ENCODE data around the gene ZGRF1.
"Not testable (repeated sequence)": the region's sequence is repeated elsewhere in the genome, so short reads cannot be mapped to it uniquely, and the experiment has no call there.

The ZGRF1 gene

DNA sequence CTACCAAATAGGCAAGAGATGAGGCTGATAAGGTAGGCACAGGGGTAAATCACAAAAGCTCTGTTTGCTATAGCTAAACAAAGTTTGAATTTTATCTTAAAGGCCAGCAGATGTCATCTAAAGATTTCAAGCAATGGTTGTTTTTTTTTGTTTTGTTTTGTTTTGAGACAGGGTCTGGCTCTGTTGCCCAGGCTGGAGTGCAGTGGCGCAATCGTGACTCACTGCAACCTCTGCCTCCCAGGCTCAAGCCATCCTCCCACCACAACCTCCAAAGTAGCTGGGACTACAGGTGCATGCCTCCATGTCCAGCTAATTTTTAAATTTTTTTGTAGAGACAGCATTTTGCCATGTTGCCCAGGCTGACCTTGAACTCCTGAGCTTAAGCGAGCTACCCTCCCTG lies 77.7 kb downstream of the ZGRF1 start:
- in situ Hi-C loops (cut with MboI; ENCODE audit: low sequenced_read_pairs): no loop called here

DNA sequence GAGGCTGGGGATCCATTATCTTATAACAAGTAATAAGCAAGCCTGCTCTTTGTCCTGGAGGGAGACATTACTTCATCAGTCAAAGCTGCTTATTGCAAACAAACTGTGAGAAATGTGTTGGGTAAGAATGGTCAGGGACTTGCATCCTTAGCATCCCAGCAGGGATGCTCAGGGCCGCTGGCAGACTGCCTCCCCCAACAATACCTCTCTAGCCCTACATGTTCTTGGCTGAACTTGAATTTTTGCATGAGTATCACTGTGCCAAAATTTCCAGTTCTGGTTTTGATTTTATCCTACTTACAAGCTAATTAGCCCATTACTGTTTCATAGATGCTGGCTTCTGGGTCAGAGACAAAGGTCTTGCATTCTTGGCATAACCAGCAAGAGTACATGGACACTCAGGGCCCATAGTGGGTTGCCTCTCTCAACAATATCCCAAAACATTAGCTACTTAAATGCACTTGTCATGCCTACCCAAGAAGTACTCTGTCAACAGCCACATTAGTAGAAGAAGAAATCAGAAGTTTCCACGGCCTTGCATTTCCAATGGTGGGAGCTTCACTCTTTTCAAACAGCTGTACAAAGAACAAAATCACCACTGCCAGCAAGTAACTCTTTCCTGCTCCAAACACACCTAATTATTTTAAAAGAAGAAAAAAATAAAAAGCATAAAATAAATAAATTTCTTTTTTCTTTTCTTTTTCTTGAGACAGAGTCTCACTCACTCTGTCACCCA lies 78.9 kb downstream of the ZGRF1 start:
- in situ Hi-C loops (cut with MboI; ENCODE audit: low sequenced_read_pairs): no loop called here

DNA sequence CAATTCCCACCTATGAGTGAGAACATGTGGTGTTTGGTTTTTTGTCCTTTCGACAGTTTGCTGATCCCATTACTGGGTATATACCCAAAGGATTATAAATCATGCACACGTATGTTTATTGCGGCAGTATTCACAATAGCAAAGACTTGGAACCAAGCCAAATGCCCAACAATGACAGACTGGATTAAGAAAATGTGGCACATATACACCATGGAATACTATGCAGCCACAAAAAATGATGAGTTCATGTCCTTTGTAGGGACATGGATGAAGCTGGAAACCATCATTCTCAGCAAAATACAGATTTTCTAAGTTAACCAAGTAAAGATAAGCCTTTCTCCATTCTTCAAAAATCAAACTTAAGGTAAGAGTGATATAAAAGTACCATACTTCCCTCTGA lies 82.4 kb downstream of the ZGRF1 start:
- in situ Hi-C loops (cut with MboI; ENCODE audit: low sequenced_read_pairs): not testable (repeated sequence)

DNA sequence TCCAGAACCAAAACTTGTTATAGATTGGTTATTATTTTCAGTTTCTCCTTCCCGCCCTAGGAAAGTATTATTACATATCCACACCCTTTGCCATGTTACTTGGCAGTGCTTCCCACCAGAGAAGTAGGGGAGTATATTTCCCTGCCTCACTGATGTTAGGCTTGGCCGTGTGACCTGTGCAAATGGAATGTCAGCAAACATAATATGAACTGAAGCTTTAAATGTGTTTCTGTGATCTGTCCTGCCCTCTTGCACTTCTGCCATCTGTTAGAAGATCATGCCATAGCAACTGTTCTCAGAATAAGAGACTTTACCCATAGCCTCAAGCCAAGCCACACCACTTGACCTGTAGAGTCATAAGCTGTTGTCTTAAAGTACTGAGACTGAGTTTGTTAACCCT lies 84.0 kb downstream of the ZGRF1 start:
- in situ Hi-C loops (cut with MboI; ENCODE audit: low sequenced_read_pairs): no loop called here

DNA sequence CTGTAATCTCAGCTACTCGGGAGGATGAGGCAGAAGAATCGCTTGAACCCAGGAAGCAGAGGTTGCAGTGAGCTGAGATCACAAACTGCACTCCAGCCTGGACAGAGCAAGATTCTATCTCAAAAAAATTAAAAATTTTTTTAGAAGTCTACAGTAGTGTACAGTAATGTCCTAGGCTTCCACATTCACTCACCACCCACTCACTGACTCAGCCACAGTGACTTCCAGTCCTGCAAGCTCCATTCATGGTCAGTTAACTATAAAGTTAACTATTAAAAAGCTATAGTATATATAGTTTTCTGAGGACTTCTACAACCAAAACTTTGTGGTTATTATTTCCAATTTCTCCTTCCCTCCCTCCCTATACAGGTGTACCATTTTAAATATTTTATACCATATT lies 86.0 kb downstream of the ZGRF1 start:
- in situ Hi-C loops (cut with MboI; ENCODE audit: low sequenced_read_pairs): no loop called here

DNA sequence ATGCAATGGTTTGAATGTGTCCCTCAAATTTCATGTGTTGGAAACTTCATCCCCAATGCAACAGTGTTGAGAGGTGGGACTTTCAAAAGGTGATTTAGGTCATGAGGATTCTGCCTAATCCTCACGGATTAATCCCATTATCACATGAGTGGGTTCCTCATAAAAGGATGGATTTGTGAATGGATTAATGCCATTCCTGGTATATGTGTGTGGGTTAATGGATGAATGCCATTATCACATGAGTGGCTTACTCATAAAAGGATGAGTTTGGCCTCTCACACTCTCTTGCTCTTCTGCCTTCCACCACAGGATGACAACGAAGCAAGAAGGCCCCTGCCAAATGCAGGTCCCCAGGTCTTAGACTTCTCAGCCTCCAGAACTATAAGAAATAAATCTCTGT lies 90.2 kb downstream of the ZGRF1 start:
- in situ Hi-C loops (cut with MboI; ENCODE audit: low sequenced_read_pairs): no loop called here

DNA sequence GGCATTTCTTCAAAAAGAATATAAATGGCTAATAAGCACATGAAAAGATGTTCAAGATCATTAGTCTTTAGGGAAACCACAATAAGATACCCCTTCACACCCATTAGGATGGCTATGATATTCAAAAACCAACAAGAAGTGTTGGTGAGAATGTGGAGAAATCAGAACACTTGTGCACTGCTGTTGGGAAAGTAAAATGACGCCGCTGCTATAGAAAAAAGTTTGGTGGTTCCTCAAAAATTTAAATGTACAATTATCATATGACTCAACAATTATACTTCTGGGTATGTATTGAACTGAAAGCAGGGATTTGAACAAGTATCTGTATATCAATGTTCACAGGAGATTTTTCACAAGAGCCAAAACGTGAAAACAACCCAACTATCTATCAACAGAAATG lies 91.4 kb downstream of the ZGRF1 start:
- in situ Hi-C loops (cut with MboI; ENCODE audit: low sequenced_read_pairs): no loop called here

DNA sequence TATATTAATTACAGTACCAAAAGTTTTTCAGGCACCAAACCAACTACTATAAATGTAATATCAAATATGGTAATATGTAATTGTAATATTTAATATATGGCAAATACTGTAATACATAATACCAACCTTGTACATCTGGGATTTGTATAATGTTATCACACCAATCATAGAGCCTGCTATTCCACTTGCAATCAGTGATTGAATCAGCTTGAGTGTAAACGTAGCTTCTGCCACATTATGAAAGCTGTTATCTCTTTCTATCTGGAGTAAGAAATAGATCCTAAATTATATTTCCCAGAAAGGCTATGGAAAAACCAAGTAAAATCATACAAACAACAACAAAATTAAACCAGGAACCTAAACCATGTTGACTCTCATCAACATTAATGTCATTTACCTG lies 96.0 kb downstream of the ZGRF1 start:
- in situ Hi-C loops (cut with MboI; ENCODE audit: low sequenced_read_pairs): no loop called here

DNA sequence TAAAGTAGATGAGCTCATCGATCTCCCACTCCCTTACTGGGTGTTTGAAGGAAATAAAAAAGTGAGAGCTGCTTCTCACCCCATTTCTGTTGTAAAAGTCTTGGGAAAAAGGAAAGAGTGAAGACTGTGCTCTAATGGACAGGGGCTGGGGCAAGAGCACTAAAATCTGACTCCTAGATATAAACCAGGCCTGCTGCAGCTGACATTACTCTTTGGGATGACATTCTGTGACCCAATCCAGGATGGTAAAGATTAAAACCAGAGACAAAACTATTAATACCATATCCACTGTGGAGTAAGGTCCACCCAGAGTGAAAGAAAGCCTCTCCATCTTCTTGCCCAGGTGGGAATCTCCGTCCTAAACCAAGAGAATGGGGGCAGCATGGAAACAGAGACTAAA lies 100.6 kb downstream of the ZGRF1 start:
- in situ Hi-C loops (cut with MboI; ENCODE audit: low sequenced_read_pairs): no loop called here

DNA sequence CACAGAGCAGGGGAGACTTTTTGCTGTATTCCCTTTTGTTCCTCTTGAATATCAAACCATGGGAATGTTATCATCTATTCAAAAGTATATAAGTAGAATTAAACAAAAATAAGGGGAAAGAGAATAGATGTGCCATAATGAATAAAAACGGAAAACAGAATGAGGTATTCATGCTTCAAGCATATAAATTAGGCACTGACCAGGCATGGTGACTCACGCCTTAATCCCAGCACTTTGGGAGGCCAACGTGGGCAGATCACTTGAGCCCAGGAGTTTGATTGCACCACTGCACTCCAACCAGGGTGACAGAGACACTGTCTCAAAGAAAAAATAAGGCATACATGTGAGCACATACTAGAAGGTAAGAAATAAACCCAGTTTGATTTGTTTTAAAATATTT lies 104.4 kb downstream of the ZGRF1 start:
- in situ Hi-C loops (cut with MboI; ENCODE audit: low sequenced_read_pairs): no loop called here

DNA sequence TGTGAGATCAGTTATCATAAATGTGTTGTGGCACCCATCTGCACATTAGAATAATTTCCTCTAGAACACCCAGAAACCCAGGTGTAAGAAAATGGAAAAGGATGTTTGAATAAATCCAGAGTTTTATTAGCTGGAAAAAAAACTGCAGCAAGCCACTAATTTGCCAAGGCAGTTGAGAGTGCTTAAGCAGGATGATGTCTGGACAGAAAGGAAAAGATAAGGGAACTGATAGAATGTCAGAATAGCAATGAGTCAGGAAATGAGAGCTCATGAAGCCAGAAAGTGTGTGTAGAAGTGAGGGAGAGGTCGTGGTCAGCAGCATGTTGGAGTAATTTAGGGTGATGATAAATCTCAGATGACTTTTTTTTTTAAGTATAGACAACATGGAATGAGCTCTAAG lies 105.6 kb downstream of the ZGRF1 start:
- in situ Hi-C loops (cut with MboI; ENCODE audit: low sequenced_read_pairs): no loop called here

DNA sequence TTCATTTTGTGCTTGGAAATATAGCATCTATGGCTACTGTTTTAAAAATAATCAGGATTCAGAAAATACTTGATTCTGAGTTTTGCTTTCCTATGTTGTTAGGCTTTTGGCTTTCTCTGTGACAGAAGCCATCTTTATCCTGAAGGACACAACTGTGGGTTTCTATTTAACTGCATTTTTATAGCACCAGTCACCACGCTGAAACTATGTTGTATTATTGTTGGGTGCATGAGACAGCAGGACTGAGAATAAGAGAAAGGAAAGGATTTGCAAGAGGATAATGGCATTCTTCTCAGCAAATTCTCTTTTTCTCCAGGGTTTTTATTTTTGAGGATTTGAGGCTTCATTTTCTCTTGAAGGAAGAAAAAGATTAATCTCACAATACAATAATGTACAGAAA lies 110.6 kb downstream of the ZGRF1 start:
- in situ Hi-C loops (cut with MboI; ENCODE audit: low sequenced_read_pairs): no loop called here

DNA sequence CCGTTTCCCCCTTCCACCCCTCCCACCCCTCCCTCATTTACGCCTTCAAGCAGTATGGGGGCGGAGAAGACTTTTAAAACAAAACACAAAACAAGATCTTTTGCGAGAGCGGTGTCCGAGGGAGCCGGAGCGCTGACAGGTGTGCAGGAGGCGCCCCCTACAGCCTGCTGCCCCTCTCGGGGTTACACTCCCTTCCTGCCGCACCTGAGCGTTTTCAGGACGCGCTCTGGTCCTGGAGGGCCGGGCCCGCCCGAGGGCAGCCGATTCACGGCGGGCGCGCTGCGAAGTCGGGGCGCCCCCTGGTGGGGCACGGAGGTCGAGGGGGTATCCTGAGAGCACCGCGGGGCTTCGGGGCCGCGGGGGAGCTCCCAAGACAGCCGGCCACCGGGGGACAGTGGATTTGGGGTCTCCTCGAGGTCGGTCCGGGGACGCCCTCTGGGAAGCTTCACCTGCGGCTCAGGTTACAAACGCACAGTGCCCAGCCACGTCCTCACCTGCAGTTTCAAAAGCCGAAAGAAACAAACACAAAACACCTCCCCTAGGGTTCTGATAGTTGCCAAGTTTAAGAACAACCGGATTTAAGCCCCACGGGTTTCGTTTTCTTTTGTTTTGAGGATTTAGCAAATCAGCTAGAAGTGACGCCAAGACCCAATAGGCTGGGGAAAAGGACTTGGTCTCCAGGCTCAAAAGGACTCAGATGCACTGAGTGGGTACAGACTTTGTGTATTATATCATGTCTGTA lies 112.8 kb downstream of the ZGRF1 start:
- in situ Hi-C loops (cut with MboI; ENCODE audit: low sequenced_read_pairs): no loop called here

DNA sequence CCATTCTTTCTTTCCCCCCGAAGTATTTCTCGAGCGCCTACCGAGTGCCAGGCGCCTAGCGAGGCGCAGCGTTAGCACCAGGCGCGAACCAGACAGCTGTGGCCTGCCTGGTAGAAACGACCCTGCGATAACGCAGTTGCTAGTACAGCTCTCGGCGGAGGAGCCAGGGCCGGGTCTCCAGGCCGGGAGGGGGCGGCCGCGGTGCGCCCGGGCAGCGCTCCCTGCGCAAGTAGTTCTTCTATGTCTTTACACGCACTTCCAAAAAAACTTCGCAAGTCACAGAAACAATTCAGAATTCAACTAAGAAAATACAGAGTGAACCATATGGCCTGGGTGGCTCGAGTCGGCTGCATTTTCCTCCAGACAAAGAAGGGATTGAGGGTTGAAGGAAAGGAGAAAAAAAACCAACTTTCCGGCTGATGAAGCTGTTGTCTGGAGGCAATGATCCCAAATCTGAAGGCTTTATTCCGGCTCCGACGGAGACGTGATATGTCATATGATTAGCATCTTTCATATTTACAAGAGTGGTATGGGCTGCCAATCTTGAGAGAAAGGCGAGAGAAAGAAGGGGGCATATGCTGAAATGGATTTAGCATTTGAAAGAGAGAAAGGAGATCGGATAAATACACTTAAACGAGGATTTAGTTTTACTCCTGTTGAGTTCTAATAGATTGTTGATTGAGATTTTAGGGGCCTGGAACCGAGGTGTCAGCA lies 113.5 kb downstream of the ZGRF1 start:
- in situ Hi-C loops (cut with MboI; ENCODE audit: low sequenced_read_pairs): no loop called here

DNA sequence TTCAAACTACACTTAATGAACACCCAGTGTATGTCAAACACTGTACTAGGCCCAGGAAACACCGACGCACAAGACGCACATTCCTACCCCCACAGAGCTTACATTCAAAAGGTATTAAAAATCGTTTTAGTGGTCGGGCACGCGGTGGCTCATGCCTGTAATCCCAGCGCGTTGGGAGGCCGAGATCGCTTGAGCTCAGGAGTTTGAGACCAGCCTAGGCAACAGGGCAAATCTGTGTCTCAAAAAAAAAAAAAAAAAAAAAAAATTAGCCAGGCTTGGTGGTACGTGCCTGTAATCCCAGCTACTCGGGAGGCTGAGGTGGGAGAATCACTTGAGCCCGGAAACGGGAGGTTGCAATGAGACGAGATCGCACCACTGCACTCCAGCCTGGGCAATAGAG lies 114.3 kb downstream of the ZGRF1 start:
- in situ Hi-C loops (cut with MboI; ENCODE audit: low sequenced_read_pairs): not testable (repeated sequence)

DNA sequence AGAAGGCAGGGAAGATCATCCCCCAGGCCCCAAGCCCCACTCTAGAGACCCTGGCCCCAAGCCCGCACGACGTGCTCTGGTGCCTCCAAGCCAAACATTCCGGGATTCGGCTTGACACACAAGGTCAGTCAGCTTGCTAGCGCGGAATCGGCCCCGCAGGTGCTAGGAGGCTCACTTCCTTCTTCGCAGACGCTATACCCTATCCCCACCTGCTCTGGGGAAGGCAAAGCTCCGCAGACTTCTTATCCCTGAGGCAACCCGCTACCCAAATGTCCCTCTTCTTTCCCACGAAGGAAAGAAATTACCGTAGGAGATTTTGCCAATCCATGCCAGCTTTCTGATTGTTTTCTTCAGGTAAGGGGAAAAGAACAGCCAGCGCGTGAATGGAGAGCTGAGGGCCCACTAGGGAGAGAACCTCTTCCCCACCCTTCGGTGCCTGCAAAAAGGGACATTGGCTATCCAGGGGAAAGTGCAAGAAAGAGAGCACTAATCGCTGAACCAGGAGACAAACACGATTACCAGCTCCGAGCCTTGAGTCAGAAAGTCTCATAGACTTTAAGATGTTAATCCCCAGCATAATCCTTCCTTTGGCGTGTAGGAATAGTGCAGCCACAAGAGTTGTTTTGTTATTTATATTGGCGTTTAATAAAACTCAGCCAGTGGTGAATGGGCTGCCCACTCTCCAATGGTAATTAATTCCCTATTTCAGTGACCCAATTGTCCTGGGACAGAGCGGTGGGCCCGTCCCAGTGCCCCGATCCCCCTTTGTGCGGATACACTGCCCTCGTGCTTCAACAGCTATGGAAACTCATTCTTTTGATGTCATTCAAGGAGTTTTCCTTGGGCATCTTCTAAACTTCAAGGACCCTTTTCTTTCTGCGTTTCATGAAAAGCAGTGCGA lies 115.3 kb downstream of the ZGRF1 start:
- in situ Hi-C loops (cut with MboI; ENCODE audit: low sequenced_read_pairs): no loop called here

DNA sequence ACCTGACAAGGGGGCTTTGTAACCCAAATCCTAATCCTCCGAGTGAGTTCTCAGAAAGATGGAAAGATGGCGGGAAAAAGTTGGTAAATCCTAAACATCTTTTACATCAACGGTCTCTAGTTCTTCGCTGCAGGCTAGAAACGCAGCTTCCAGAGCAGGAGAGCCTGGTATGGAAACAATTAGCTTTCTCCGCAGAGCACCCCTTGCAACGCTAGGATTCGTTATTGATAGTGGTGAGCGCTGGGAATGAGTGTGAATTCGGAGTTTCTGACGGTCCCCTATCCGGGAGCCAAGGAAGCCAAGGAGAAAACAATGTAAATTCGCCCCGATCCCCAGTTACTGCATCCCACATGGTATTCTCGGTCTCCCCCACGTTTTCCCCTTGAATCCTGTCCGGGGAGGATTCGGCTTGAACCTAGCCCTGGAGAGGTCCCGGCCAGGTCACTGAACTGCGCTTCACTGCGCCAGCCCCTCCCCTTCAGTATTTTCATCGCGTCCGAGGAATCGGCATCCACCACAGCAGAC lies 116.0 kb downstream of the ZGRF1 start:
- in situ Hi-C loops (cut with MboI; ENCODE audit: low sequenced_read_pairs): no loop called here

DNA sequence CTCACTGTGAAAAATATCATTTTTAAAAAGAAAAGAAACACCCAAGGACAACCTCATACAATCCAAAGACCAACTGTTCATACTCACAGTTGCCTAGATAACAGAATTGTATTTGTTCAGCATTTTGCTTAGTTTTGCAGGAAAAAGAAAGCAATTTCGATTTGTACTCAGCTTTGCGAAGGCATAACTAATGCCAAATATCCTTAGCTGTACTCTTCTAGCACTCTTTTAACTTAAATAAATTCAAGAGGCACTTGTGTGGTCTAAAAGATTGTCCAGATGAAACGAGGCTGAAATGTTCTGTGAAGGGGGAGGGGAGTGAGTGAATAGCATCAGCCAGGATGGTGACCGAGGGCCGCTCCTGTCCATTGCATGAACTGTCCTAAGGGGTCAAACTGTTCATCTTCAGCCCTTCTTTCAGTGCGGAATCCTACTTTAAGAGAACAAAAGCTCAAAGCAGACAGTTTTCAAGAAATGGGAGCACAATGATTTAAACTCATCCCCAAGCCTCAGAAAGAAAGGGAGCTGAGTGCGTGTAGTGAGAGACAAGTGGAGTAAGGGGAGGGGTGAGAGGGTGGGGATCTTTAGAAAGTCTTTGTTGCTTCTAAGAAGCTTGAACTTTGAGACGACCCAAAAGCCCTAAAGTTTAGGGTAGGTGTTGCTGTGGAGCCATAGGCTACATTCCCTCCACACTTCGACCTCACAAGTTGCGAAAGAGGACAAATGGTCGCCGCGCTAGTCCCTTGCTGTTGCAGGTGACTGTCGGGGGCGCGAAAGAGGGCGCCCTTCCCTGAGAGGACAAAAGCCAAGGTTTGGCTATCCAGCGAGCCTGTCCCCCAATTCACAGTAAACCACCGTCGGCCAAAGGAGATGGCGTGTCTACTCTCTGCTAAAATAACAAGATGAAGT lies 116.8 kb downstream of the ZGRF1 start:
- in situ Hi-C loops (cut with MboI; ENCODE audit: low sequenced_read_pairs): no loop called here

DNA sequence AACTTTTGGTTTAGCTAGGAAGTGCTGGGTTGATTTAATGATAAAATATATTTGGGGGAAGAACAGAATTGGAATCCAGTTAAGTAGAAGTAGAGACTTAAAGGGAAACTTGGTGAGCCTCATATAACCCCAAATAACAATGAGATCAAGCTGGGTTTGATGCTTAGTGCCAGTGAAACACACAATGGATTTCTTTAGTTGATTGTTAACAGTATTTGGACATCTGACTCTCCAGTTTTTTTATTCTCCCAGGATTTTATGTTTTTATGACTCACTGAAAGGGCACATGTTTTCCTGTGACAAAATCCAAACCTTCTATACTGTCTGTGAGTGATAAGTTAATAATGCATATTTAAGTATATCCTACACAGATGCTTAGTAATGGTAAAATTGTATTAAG lies 118.0 kb downstream of the ZGRF1 start:
- in situ Hi-C loops (cut with MboI; ENCODE audit: low sequenced_read_pairs): no loop called here

DNA sequence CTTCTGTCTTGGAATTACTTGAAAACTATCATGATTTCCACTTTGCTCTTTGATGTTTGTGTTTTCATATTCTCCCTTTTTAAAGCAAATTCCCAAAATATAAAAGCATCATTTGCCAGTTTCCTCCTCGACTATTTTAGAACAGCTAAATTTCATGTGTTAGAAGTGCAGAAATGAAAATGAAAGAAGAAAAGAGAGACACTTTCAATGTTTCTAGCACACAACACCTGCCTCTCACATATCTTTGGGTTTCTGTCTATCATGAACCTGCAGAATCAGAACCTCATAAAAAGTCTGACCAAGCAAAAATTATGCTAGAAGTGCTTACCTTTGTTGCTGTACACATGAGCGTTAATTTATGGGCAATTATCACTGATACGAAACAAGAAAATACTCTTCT lies 118.8 kb downstream of the ZGRF1 start:
- in situ Hi-C loops (cut with MboI; ENCODE audit: low sequenced_read_pairs): no loop called here

Data from HL-60/S4 treated with phorbol 12-myristate 13-acetate at 8.2 ng/mL for 4 days and 3 days (cell line).